HG03095 (cell line): ENCODE data around the gene CHRM5.
"Not testable (repeated sequence)": the region's sequence is repeated elsewhere in the genome, so short reads cannot be mapped to it uniquely, and the experiment has no call there.

Experiments used
- ATAC-seq: cut with Tn5 transposase; IDR thresholded peaks from one replicate; pipeline ENCODE4 v1.9.1; 2021; ENCODE audit warnings: moderate library complexity; ENCODE audit not compliant: unreplicated experiment

Gene CHRM5

DNA sequence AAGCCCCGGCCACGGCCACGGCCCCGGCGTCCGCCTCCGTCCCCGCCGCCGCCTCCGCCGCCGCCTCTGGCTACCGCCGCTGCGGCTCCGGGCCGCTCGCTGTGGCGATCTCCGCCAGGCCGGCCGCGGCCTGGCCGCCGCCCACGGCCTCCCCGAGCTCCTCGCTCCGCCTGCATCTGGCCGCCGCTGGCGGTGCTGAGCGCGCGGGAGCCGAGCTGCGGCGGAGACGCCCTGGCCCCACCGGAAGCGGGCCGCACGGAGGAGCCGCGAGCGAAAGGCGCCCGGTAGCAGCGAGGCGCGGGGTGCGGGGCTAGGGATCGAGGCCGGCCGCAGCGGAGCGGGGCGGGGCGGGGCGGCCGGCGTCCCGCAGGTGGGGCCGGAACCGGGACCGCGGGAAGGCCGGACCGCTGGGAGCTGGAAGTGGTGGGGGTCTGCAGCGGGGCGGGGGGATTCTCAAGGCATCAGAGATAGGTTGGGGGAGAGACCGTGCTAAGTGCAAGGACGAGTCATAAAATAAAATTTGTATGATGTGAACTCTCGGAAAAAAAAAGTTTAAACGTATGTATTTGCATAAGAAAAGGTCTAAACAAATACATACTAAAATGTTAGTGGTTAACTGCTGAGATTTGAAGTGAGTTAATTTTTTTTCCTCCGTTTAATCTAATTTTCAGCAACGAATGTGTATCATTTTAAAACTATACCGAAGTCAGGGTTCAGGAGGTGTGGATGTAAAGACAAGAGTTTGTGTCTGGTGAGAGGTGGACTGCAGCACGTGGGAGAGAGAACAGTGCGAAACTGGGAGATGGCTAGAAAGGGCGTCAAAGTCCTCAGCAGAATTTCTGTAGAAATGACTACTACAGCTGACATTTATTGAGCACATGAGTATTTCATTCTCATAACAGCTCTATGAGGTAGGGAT, 70.8 kb downstream of the CHRM5 start, which contains the start of gene AVEN:
AVEN (minus strand) TSS at position 334 of the 919 bp plus-strand sequence; CDS start at position 176, 158 bp downstream.
- peak; percentile 49 for ATAC-seq

- peak; percentile 9 for ATAC-seq
Observed at GRCh38 chr15:34039790-34040113, 71.5 kb downstream of the CHRM5 start.

GRCh38 chr15:34043391-34043790, 75.1 kb downstream of the CHRM5 start:
- no peak for ATAC-seq

DNA sequence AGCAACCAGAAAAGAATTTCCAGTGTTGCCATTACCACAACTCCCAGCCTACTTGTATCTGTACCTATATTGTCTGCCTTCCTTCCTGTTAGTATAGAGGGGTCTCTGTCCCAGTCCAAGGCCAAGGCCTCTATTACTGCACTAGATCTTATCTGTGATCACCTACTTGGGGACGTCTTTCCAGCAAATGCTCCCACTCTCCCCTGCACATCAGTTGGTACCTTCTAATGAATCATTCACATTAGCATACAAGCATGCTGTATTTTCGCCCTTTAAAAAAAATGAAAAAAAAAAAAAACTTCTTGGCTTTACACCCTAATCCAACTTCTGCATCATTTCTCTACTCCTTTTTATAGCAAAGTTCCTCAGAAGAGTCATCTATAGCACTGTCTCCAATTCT, 75.5 kb downstream of the CHRM5 start:
- ATAC-seq = no peak

- no peak for ATAC-seq
Observed at GRCh38 chr15:34046471-34047145, 78.3 kb downstream of the CHRM5 start.

- ATAC-seq = no peak
Observed at GRCh38 chr15:34047893-34048775, 79.8 kb downstream of the CHRM5 start.

GRCh38 chr15:34049112-34049511, 80.8 kb downstream of the CHRM5 start:
- ATAC-seq = no peak

- not testable (repeated sequence) for ATAC-seq
Observed at GRCh38 chr15:34050385-34050784, 82.1 kb downstream of the CHRM5 start.

- no peak for ATAC-seq
Observed at GRCh38 chr15:34054081-34054707, 85.9 kb downstream of the CHRM5 start.

DNA sequence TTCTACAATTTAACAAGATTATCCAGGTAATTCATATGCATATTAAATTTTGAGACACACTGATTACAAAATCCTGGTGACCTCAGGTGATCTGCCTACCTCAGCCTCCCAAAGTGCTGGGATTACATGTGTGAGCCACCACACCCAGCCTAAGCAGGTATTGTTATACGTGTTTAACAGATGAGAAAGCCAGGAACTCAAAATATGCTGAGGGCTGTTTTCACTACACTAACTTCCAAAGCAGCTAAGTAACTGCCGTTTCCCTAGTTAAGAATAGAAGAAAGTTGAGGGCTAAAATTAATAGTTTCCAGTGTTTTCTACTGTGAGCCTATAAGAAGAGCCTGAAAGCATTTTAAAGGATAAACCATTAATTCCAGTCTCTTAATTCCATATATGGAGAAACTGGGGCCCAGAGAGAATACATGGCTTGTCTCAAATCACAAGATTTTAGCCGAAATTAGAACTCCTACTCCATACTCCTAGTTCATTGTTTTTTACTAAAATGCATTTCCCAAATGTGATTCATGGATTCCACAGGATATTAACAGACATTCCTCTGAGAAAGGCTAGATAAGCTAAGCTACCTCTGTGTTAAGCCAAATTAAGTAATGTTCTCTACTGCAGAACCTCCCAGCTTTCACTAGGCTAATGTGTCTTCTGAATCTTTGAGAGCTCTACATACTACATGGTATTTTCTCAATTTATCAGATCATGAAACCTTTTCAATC, 87.7 kb downstream of the CHRM5 start:
- no peak for ATAC-seq

- ATAC-seq = no peak
Observed at GRCh38 chr15:34056911-34057310, 88.6 kb downstream of the CHRM5 start.

GRCh38 chr15:34059476-34059875, 91.2 kb downstream of the CHRM5 start:
- no peak for ATAC-seq

GRCh38 chr15:34059946-34060345, 91.6 kb downstream of the CHRM5 start:
- no peak for ATAC-seq

- ATAC-seq = no peak
Observed at GRCh38 chr15:34064438-34064837, 96.1 kb downstream of the CHRM5 start.

GRCh38 chr15:34065261-34065660, 97.0 kb downstream of the CHRM5 start:
- ATAC-seq = no peak

DNA sequence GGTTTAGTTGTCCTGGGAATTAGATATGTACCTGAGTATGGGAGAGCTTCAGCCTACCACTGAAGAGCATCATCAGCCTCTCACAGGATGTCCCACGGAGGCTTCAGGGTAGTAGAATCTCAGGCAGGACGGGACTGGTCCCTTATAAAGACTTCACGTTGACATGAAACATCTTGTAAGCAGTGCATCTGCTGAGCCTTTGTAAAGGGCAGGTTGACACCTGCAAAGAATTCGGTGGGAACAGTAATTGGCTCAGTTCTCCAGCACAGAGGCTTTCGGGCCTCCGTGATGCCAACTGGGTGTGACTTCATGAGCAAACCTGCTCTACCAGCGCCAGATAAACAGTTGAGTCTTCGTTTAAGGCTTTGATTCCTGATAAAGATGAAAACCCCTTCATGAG, 97.6 kb downstream of the CHRM5 start:
- no peak for ATAC-seq

DNA sequence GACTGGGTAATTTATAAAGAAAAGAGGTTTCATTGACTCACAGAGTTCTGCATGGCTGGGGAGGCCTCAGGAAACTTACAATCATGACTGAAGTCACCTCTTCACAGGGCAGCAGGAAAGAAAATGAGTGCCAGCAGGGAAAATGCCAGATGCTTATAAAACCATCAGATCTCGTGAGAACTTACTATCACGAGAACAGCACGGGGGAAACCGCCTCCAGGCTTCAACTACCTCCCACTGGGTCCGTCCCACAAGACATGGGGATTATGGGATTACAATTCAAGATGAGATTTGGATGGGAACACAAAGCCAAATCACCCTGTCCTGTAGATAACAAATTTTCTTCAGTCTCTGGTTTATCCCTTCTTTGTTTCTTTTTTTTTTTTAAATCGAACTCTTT, 101.7 kb downstream of the CHRM5 start:
- ATAC-seq = no peak

GRCh38 chr15:34076785-34077184, 108.5 kb downstream of the CHRM5 start:
- ATAC-seq = no peak

DNA sequence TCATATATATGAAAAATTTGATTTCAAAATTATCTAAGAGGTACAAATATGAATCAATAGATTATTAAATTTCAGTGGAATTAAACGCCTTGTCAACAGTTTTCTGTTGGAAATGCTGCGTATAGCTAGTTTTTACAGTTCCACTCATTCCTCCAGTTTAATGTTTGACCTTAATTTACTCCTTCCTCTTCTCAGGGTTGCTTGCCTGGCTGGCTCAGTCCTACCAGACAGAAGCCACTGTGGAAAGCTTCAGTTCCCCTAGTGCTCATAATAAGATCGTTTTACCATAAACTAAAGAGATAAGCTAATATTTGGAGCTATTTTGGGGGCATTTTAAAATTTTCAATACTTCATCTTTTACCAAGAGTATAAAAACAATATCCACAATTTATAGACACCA, 110.6 kb downstream of the CHRM5 start:
- no peak for ATAC-seq

- no peak for ATAC-seq
Observed at GRCh38 chr15:34079904-34080303, 111.6 kb downstream of the CHRM5 start.
